GM19023 (cell line): ENCODE results near the gene ARSK.
"Not testable (repeated sequence)": the region's sequence is repeated elsewhere in the genome, so short reads cannot be mapped to it uniquely, and the experiment has no call there.

Experiments used
- ATAC-seq: cut with Tn5 transposase; IDR thresholded peaks from one replicate; pipeline ENCODE4 v1.9.1; 2021; ENCODE audit warnings: mild to moderate bottlenecking, moderate library complexity; ENCODE audit not compliant: unreplicated experiment

Gene ARSK

DNA sequence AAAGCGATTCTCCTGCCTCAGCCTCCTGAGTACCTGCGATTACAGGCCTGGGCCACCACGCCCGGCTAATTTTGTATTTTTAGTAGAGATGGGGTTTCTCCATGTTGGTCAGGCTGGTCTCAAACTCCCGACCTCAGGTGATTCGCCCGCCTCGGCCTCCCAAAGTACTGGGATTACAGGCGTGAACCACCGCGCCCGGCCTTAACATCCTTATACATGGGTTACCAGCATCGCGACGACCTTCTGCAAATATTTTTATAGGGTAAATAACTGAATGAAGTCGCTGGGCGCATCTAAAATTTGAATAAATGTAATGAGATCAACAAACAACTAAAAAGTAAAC is 91.3 kb downstream of the ARSK start:
- not testable (repeated sequence) for ATAC-seq

DNA sequence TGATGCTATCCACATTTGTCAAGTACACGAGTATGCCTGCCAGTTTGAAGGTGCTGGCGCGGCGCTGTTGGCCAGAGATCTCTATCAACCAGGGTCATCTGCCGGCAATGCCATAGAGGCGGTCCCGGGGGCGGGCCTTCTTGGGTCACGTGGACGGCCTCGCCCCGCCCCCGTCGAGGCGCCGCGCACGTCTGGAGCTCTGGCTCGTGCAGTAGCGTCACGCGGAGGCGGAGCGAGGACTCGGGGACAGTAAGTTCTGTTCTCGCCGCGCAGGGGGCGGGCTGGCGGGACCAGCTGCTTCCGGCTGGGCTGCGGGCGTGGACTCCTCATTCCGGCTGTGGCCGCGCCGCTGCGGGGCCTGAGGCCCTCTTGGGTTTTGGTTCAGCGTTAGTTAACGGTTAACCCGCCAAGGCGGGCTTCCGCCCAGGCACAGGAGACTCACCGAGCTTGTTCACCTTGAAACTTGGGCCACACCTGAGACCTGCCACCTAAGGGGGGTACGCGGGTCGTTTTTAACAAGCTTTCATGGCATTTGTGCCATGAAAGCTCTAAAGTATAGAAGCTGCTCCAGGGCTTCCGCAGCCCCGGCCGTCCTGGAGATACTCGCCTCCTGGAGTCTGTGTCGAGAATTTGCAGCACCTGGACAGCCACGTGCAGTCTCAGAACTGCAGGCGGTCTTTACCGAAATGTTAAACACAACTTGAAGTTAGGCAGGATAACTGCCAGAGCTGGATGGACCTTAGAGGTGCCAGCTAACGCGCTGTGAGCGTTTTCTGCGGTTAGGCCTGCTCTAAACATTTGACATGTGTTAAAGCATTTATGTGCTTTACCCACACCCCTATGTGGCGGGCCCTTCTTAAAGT is 91.9 kb downstream of the ARSK start, which contains the start of gene RFESD:
RFESD (plus strand) TSS at position 209 of the 863 bp plus-strand sequence. CDS start 5,495 bp downstream, outside the sequence.
- ATAC-seq = peak; percentile 97

DNA sequence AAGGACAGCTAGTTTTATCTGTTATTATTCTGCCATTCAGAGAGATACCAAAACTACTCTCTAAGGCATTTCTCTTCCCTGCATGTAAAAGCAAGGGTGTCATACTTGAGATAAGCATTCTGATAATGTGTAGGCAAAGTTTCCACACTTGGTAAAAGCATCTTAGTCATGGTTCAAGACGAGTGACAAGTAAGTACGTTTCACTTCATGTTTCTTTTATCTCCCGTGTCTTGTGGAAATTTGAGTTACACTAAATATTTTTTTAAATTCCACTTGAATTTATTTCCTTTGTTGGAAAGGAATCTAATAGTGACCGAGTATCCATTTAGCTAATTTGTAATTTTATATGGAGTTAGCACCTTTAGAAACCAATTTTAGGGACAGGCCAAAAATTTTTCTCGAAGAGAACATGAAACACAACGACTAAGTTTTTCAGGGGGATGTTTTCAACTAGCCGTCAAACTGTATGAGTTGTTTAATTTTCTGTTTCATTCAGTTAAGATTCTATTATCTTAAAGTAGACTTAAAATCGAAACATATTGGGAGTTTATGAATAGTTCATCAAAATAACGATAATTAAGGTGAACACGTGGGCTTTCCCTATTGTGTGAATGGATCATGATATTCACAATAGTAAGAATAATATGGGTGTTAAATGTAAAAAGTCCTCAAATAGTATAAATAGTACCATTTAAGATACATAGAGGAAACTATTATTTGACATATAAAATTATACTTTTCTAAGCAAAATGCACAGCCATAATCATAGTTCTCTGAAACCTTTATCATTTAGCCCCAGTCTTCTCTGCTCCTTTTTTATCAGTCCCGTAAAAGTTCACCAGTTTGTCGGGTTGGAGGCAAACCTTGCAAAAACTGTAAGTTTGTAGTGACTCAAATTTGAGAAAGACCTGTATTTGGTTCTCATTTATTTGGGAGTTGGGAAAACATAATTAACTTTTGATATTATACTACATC is 93.3 kb downstream of the ARSK start:
- no peak for ATAC-seq

DNA sequence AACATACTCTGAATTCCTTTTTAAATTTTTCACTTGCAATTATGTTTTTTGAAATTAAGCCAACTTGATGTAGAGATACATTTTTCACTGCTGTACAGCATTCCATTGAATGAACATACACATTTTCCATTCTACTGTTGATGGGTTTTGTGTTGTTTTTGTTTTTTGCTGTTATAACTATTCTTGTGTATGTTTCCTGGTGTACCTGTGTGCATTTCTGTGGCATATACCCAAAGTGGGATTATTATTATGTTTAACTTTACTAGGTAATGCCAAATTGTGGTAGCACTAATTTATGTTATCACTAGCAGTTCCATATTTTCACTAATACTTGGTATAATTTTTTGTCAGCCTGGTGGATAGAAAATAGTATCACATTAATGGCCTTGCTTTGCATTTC is 94.4 kb downstream of the ARSK start:
- ATAC-seq = no peak

DNA sequence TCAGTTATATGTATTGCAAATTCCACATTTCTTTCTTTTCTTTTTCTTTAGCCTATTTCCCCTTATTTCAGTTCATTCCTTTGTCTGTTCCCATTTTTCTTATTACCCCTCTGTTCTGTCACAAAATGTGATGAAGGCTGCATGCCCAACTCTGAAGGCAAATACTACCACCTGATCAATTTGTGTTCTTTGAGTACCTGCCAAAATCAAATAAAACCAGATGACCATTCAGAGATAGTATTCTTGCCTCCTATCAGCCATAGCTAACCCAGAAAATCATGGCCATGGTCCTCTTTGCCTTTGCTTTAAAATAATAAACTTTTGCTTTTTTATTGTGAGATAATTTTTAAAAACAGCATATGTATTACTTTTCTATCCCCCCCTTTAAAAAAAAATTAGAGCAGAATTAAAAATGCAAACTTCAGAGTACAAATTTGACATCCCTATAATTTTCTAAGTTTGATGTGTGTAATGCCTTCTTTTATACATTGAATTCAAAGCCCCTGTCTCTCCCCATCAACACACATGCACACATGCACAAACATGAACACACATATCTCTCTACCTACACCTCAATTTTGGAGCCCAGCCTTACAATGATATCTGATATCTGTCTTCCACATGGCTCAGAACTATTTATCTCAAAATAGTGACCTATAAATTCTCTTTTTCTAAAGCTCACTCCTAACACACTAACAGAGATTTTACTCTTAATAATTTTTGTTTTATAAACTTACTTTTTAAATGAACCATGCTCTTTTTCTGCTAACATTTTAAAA is 95.1 kb downstream of the ARSK start:
- ATAC-seq = no peak

DNA sequence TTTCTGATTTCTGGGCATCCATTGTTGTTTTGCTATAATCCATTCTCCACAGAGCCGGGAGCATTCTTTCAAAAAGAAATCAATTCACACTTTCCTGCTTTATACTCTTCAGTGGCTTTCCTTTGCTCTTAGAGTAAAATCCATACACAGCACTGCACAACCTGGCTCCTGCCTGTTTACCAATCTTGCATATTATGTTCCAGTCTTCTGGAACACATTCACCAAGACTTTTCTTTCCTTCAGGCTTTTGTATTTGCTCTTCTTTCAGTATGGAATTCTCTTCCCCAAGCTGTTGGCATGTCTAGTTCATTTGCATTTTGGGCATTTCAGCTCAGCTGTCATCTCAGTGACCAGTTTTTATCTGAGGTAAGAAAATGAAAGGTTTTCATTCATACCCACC is 97.9 kb downstream of the ARSK start:
- ATAC-seq = no peak

DNA sequence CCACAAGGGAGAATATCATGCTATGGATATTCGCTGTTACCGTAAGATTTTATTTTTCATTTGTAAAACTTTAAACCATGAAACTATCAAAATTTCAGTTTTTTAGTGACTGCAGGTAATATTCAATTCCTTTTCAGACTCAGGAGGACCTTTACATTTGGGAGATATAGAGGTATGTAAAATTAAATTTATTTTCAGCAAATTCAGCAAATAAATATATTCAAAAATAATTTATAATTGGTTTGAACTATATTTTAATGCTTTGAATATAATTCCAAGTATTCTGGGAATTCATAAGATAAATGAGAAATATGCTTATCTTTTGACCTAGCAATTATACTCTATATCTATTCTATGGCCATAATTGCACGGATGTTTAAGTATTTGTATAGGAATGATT is 99.3 kb downstream of the ARSK start:
- ATAC-seq = no peak
